NK-92 (cell line): ENCODE measurements around the gene CEP68.

ENCODE experiments used
- DNase-seq: peaks from one replicate; lab custom pipeline; 2025; ENCODE audit not compliant: unreplicated experiment; lab: John Stamatoyannopoulos, UW

The CEP68 gene

GRCh38 chr2:65075605-65076344, 19.6 kb downstream of the CEP68 start:
- no peak for DNase-seq

GRCh38 chr2:65076345-65076710, 20.1 kb downstream of the CEP68 start:
- no peak for DNase-seq

GRCh38 chr2:65077898-65078297, 21.7 kb downstream of the CEP68 start:
- DNase-seq: no peak

- DNase-seq: no peak
These were observed 22.8 kb downstream of the CEP68 start for GRCh38 chr2:65079017-65079416.

- DNase-seq: no peak
These were observed 25.0 kb downstream of the CEP68 start for GRCh38 chr2:65081232-65081685.

- no peak for DNase-seq
These were observed 28.9 kb downstream of the CEP68 start for GRCh38 chr2:65085148-65085547.

GRCh38 chr2:65092791-65093190, 36.6 kb downstream of the CEP68 start:
- no peak for DNase-seq

- no peak for DNase-seq
These were observed 37.0 kb downstream of the CEP68 start for GRCh38 chr2:65093211-65093610.

- DNase-seq: no peak
These were observed 40.7 kb downstream of the CEP68 start for GRCh38 chr2:65096948-65097347.

GRCh38 chr2:65097844-65098243, 41.6 kb downstream of the CEP68 start:
- no peak for DNase-seq

- DNase-seq: no peak
These were observed 42.5 kb downstream of the CEP68 start for GRCh38 chr2:65098741-65099140.

GRCh38 chr2:65101071-65101470, 44.9 kb downstream of the CEP68 start:
- DNase-seq: no peak

- no peak for DNase-seq
These were observed 46.9 kb downstream of the CEP68 start for GRCh38 chr2:65103013-65103715.

- DNase-seq: no peak
These were observed 51.3 kb downstream of the CEP68 start for GRCh38 chr2:65107530-65107929.

- no peak for DNase-seq
These were observed 52.6 kb downstream of the CEP68 start for GRCh38 chr2:65108780-65109179.

GRCh38 chr2:65112633-65113032, 56.4 kb downstream of the CEP68 start:
- no peak for DNase-seq

GRCh38 chr2:65113229-65113628, 57.0 kb downstream of the CEP68 start:
- no peak for DNase-seq

- no peak for DNase-seq
These were observed 57.6 kb downstream of the CEP68 start for GRCh38 chr2:65113816-65114215.

- DNase-seq: no peak
These were observed 58.7 kb downstream of the CEP68 start for GRCh38 chr2:65114921-65115320.

- no peak for DNase-seq
These were observed 60.4 kb downstream of the CEP68 start for GRCh38 chr2:65116645-65117044.

- DNase-seq: no peak
These were observed 64.9 kb downstream of the CEP68 start for GRCh38 chr2:65120990-65121693.

GRCh38 chr2:65122313-65122712, 66.1 kb downstream of the CEP68 start:
- DNase-seq: no peak
